Uterus (tissue), 4 donors: ENCODE measurements around the gene ISCA2. TPM values are rescaled to one million over a fixed set of nuclear protein-coding genes. Genes with fewer than 3 reads are reported as not detected.

Source experiments
- total RNA-seq, 4 donors: library from RNA; depleted of rRNA in 3 of 4; stranded (reverse); fragments of >200 nt in 3 of 4; gene quantifications; one replicate each; pipeline versions ENCODE4 v1.1.0 to v1.2.4, GENCODE V29; 2014 to 2023
- donor health status: DM: yes; HTN: yes; CAD: no.

The ISCA2 gene
- total RNA-seq, 4 donors from 2014 or later: 1.0 to 22.2 (median 11.0) TPM

Other genes starting within 250 kb of the ISCA2 start
- 10 to 100 TPM; 26.1 to 73.4 (median 49.5) TPM for gene ABCD4, start 190.8 kb upstream of the ISCA2 start, total RNA-seq
- under 1 TPM in 1 of 4 donors, not detected in 3; 0.21 TPM for gene VRTN, start 145.3 kb upstream of the ISCA2 start, total RNA-seq
- under 1 TPM in 2 of 4 donors, not detected in 2; 0.14 to 0.30 TPM for gene SYNDIG1L, start 67.6 kb upstream of the ISCA2 start, total RNA-seq
- gene NPC2, start 460 bp upstream of the ISCA2 start, total RNA-seq: 100 to 1,000 TPM; 151 to 353 (median 209) TPM
- gene LTBP2, start 118.5 kb downstream of the ISCA2 start, total RNA-seq: 10 to 100 TPM; 18.8 to 70.6 (median 35.1) TPM
- gene AREL1, start 219.3 kb downstream of the ISCA2 start, total RNA-seq: 10 to 100 TPM in 3 of 4 donors, 1 to 10 TPM in 1; 2.1 to 33.8 (median 22.3) TPM
- gene FCF1, start 219.4 kb downstream of the ISCA2 start, total RNA-seq: 100 to 1,000 TPM in 1 of 4 donors, 10 to 100 TPM in 2, 1 to 10 TPM in 1; 6.4 to 116 (median 46.6) TPM